GM12874 (cell line): ENCODE data around the gene VGLL1.

Experiments
- CTCF ChIP-seq: IDR thresholded peaks from 2 replicates; pipeline ENCODE4 v1.5.1; 2011; ENCODE audit warnings: low read depth, mild to moderate bottlenecking, control low read depth, low read length, moderate library complexity; ENCODE audit not compliant: insufficient read depth

VGLL1 gene

GRCh38 chrX:136555694-136556093 lies 23.7 kb downstream of the VGLL1 start:
- TF ChIP-seq CTCF, result no peak

- TF ChIP-seq CTCF, result no peak
Measured at GRCh38 chrX:136572030-136572429, 40.0 kb downstream of the VGLL1 start.

- TF ChIP-seq CTCF, result no peak
Measured at GRCh38 chrX:136574548-136574947, 42.5 kb downstream of the VGLL1 start.

GRCh38 chrX:136577552-136577951 lies 45.5 kb downstream of the VGLL1 start:
- TF ChIP-seq CTCF, result peak; percentile 74

GRCh38 chrX:136580316-136580715 lies 48.3 kb downstream of the VGLL1 start:
- TF ChIP-seq CTCF, result no peak

GRCh38 chrX:136582624-136583023 lies 50.6 kb downstream of the VGLL1 start:
- no peak for TF ChIP-seq CTCF

- TF ChIP-seq CTCF, result no peak
Measured at GRCh38 chrX:136584545-136584944, 52.5 kb downstream of the VGLL1 start.

GRCh38 chrX:136585262-136585661 lies 53.2 kb downstream of the VGLL1 start:
- no peak for TF ChIP-seq CTCF
